PC-3 (cell line): ENCODE results near the gene MUCL3. TPM values are rescaled to one million over a fixed set of nuclear protein-coding genes. Genes with fewer than 3 reads are reported as not detected.

Source experiments
- ATAC-seq: fragments of 200-7000 bp; cut with Tn5 transposase; 2 replicates; pipeline ENCODE4 v1.9.1; 2020; ENCODE audit warnings: mild to moderate bottlenecking, moderate library complexity
- BruUV-seq: library from RNA; stranded (reverse); fragments of 400-500 nt; replicated peaks from 2 replicates; lab custom pipeline; 2021; lab: Mats Ljungman, UMichigan
- CTCF ChIA-PET: fragments of 300-600 bp; sonication (Branson Sonifier 250); formaldehyde crosslinking; loops from one replicate; lab custom pipeline; 2022; ENCODE audit warnings: antibody characterized with exemption; lab: Charles Lee
- POLR2A ChIA-PET: fragments of 300-600 bp; sonication (Branson Sonifier 250); formaldehyde crosslinking; loops from one replicate; lab custom pipeline; 2022; ENCODE audit warnings: antibody characterized with exemption; ENCODE audit not compliant: unreplicated experiment; lab: Charles Lee
- DNase-seq: peaks from one replicate; pipeline ENCODE4 v3.0.0-alpha.2; 2015
- H2AFZ ChIP-seq: fragments of 300-600 bp; sonication (generic); 2 replicates; pipeline ENCODE4 v1.6.0; 2016; ENCODE audit warnings: antibody characterized with exemption, low read length
- H3F3A ChIP-seq: fragments of 300-600 bp; sonication (generic); one replicate; pipeline ENCODE4 v1.6.0; 2017; ENCODE audit warnings: antibody characterized with exemption, low read length, control low read depth, mild to moderate bottlenecking; ENCODE audit not compliant: unreplicated experiment
- H3K27ac ChIP-seq: fragments of 300-600 bp; sonication (generic); 2 replicates; pipeline ENCODE4 v1.5.1; 2016; ENCODE audit warnings: mild to moderate bottlenecking, low read length
- H3K27me3 ChIP-seq: fragments of 300-600 bp; sonication (generic); 2 replicates; pipeline ENCODE4 v1.6.1; 2016; ENCODE audit warnings: low read length, mixed read lengths
- H3K36me3 ChIP-seq: fragments of 300-600 bp; sonication (generic); 2 replicates; pipeline ENCODE4 v1.6.1; 2016; ENCODE audit warnings: low read depth, mixed run types, low read length, mixed read lengths
- H3K4me1 ChIP-seq: fragments of 300-600 bp; sonication (generic); 2 replicates; pipeline ENCODE4 v1.5.1; 2016; ENCODE audit warnings: low read length; ENCODE audit not compliant: insufficient read depth
- H3K4me2 ChIP-seq: fragments of 300-600 bp; sonication (generic); 2 replicates; pipeline ENCODE4 v1.6.0; 2016; ENCODE audit warnings: low read length
- H3K4me3 ChIP-seq: fragments of 300-600 bp; sonication (generic); 2 replicates; pipeline ENCODE4 v1.5.1; 2016; ENCODE audit warnings: mild to moderate bottlenecking, low read length, mixed read lengths
- H3K79me2 ChIP-seq: fragments of 300-600 bp; sonication (generic); 2 replicates; pipeline ENCODE4 v1.6.1; 2017; ENCODE audit warnings: low read length, mixed read lengths
- H3K9ac ChIP-seq: fragments of 300-600 bp; sonication (generic); 2 replicates; pipeline ENCODE4 v1.6.0; 2016; ENCODE audit warnings: mild to moderate bottlenecking, low read length
- H3K9me2 ChIP-seq: fragments of 300-600 bp; sonication (generic); replicated peaks from 2 replicates; pipeline ENCODE4 v1.6.1; 2016; ENCODE audit warnings: mixed run types, low read length, mixed read lengths
- H3K9me3 ChIP-seq: fragments of 300-600 bp; sonication (generic); 2 replicates; pipeline ENCODE4 v1.6.1; 2016; ENCODE audit warnings: low read length, mixed read lengths
- H4K20me1 ChIP-seq: fragments of 300-600 bp; sonication (generic); 2 replicates; pipeline ENCODE4 v1.6.1; 2016; ENCODE audit warnings: low read length, mixed read lengths
- EZH2 ChIP-seq: fragments of 300-600 bp; sonication (generic); IDR thresholded peaks from one replicate; pipeline ENCODE4 v1.6.1; 2017; ENCODE audit warnings: antibody characterized with exemption, mild to moderate bottlenecking, low read length; ENCODE audit not compliant: unreplicated experiment
- EZH2phosphoT487 ChIP-seq: fragments of 300-600 bp; sonication (generic); IDR thresholded peaks from 2 replicates; pipeline ENCODE4 v1.6.1; 2018; ENCODE audit warnings: mild to moderate bottlenecking, antibody characterized with exemption, low read length, borderline replicate concordance
- intact Hi-C: fragments of 100-400 bp; cut with micrococcal nuclease; formaldehyde crosslinking; loops from 2 replicates; pipeline ENCODE4 v1.9.0; 2023
- total RNA-seq: library from RNA; depleted of rRNA; stranded (reverse); fragments of >200 nt; gene quantifications from 2 replicates; pipeline ENCODE4 v1.2.3, GENCODE V29; 2014
- TF ChIP-seq, protein P1 (sequence below): fragments of 300-600 bp; sonication (generic); conservative IDR thresholded peaks from 2 replicates; pipeline ENCODE4 v1.5.1; 2017; ENCODE audit warnings: antibody characterized with exemption, low read depth, mild to moderate bottlenecking, low read length

Gene MUCL3
- total RNA-seq, 1 experiment from 2014 or later, result 0.04 TPM

DNA sequence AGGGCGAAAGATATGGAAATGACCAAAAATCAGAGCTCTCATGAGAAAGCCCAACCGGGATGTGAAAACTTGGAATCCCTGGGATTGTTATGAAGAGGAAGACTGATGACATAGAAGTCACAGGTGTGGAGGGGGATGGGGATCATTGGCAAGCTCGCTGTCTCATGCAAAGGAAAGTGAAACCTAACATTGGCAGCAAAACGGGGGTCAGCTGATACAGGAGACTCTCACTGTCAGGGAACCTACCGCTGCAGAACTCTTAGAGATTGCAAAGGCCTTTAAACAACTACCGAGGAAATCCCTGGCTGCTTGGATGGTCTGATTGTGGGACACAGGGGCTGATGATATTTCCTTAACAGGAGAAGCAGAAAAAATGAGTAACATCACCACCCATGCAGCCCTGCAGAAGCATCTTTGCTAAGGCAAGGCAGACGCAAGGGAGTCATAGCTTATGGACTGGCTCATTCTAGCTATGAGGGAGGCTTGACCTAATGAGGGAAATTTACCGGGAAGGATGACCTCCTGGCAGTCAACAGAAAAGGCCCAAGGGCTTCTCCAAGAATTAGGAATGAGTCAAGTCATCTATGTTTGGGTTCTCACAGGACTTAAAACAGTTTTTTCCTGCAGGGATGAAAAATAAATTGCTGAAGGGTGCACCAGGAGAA is 49.8 kb downstream of the MUCL3 start:
- ATAC-seq (no peak), DNase-seq (no peak)
- Histone ChIP-seq H3K36me3 (no peaks in the 10 kb centered on the region), H3K9me3 (no peaks in the 10 kb centered on the region), H4K20me1 (no peaks in the 10 kb centered on the region), H3K27me3 (no peaks in the 10 kb centered on the region), H3K27ac (no peak overlapping the region), H3K9ac (no peak overlapping the region), H3K4me1 (no peaks in the 10 kb centered on the region), H3K9me2 (no peaks in the 10 kb centered on the region), H3F3A (no peaks in the 10 kb centered on the region), H2AFZ (no peak overlapping the region), H3K4me2 (no peak overlapping the region), H3K4me3 (no peak overlapping the region), H3K79me2 (no peaks in the 10 kb centered on the region)
- BruUV-seq, result no TSS peak
- TF ChIP-seq, protein P1, sequence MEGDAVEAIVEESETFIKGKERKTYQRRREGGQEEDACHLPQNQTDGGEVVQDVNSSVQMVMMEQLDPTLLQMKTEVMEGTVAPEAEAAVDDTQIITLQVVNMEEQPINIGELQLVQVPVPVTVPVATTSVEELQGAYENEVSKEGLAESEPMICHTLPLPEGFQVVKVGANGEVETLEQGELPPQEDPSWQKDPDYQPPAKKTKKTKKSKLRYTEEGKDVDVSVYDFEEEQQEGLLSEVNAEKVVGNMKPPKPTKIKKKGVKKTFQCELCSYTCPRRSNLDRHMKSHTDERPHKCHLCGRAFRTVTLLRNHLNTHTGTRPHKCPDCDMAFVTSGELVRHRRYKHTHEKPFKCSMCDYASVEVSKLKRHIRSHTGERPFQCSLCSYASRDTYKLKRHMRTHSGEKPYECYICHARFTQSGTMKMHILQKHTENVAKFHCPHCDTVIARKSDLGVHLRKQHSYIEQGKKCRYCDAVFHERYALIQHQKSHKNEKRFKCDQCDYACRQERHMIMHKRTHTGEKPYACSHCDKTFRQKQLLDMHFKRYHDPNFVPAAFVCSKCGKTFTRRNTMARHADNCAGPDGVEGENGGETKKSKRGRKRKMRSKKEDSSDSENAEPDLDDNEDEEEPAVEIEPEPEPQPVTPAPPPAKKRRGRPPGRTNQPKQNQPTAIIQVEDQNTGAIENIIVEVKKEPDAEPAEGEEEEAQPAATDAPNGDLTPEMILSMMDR, result no peak
- TF ChIP-seq EZH2 (no peak), EZH2phosphoT487 (no peak)
- ChIA-PET CTCF (interaction anchor here (0.6 kb wide), 1 partner anchor 108 kb away, joined by 3 read pairs; no protein-coding TSS in a partner anchor), POLR2A (no interaction called here)
- intact Hi-C loops, result no loop called here

DNA sequence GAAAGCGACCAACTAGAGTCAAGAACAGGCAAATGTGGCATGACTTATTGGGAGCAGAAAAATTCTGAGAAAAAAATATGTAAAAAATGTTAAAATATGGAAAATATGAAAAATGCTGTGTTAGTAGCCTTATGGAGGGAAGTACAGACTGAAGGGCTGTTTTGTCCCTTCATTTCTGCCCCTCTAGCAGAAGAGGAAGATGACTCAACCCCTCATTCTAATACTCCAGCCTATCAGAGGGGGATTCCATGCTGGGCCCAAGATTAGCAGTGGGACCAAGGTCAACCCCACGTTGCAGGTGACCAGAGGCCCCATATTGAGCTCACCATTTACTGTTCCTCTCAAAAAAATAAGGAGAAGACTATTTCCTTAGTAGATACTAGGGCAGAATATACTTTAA is 51.1 kb downstream of the MUCL3 start:
- no peak for ATAC-seq
- no peak overlapping the region for H3K9ac ChIP-seq
- H3K9me2 ChIP-seq, result no peaks in the 10 kb centered on the region
- ChIA-PET POLR2A (no interaction called here), CTCF (no interaction called here)
- H3K4me3 ChIP-seq, result no peak overlapping the region
- no peaks in the 10 kb centered on the region for H4K20me1 ChIP-seq
- BruUV-seq, result no TSS peak
- no peak overlapping the region for H2AFZ ChIP-seq
- H3K79me2 ChIP-seq, result no peaks in the 10 kb centered on the region
- H3K36me3 ChIP-seq, result no peaks in the 10 kb centered on the region
- DNase-seq, result no peak
- intact Hi-C loops, result no loop called here
- H3K27me3 ChIP-seq, result no peaks in the 10 kb centered on the region
- H3K27ac ChIP-seq, result no peak overlapping the region
- H3F3A ChIP-seq, result no peaks in the 10 kb centered on the region
- no peaks in the 10 kb centered on the region for H3K9me3 ChIP-seq
- H3K4me2 ChIP-seq, result no peak overlapping the region
- TF ChIP-seq EZH2, result no peak
- no peaks in the 10 kb centered on the region for H3K4me1 ChIP-seq

DNA sequence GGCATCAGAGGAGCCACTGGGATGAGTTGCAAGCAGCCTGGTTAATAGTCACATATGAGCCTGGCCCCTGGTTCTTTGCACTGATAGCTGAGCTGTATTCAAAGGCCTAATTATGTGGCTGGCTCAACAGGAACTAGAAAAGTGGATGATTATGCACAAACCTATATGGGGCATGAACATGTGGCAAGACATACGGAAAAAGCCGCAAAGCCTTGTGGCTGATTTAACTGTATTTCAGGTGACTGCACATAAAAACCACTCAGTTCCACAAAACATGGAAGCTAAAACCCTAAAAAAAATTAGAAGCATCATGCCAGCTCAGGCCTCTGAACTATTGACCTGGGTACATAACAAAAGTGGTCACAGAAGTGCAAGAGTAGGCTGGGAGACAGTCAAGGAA is 56.5 kb downstream of the MUCL3 start:
- Histone ChIP-seq H3K4me2 (no peak overlapping the region), H3K27ac (no peak overlapping the region), H3F3A (no peaks in the 10 kb centered on the region), H3K9ac (no peak overlapping the region), H3K79me2 (no peaks in the 10 kb centered on the region), H3K36me3 (no peaks in the 10 kb centered on the region), H3K4me1 (peaks cover 18% of the 10 kb centered on the region), H3K9me3 (no peaks in the 10 kb centered on the region), H4K20me1 (no peaks in the 10 kb centered on the region), H3K9me2 (no peaks in the 10 kb centered on the region), H3K27me3 (no peaks in the 10 kb centered on the region), H3K4me3 (no peak overlapping the region), H2AFZ (no peak overlapping the region)
- ATAC-seq, result no peak
- ChIA-PET POLR2A (no interaction called here), CTCF (no interaction called here)
- TF ChIP-seq EZH2phosphoT487 (no peak), EZH2 (no peak)
- TF ChIP-seq, protein P1, result no peak
- BruUV-seq, result no TSS peak
- no peak for DNase-seq
- intact Hi-C loops, result no loop called here
